A673 (cell line): ENCODE results near the gene LRRK1. TPM values are rescaled to one million over a fixed set of nuclear protein-coding genes. Genes with fewer than 3 reads are reported as not detected.

Experiments
- BruUV-seq: library from RNA; stranded (reverse); fragments of 400-500 nt; replicated peaks from 2 replicates; lab custom pipeline; 2021; lab: Mats Ljungman, UMichigan
- CTCF ChIA-PET: fragments of 300-600 bp; sonication (Branson Sonifier 250); formaldehyde crosslinking; loops from one replicate; lab custom pipeline; 2022; ENCODE audit warnings: antibody characterized with exemption; lab: Charles Lee
- POLR2A ChIA-PET: fragments of 300-600 bp; sonication (Branson Sonifier 250); formaldehyde crosslinking; loops from one replicate; lab custom pipeline; 2022; ENCODE audit warnings: antibody characterized with exemption; ENCODE audit not compliant: low non-redundant PET; lab: Charles Lee
- DNase-seq: peaks from one replicate; pipeline ENCODE4 v3.0.0-alpha.2; 2015; ENCODE audit warnings: low spot score
- H3K27ac ChIP-seq: fragments of 200-600 bp; sonication (generic); 2 replicates; pipeline ENCODE4 v1.5.1; 2016; ENCODE audit warnings: mixed run types, low read depth, mild to moderate bottlenecking, mixed read lengths, antibody characterized with exemption, low read length; ENCODE audit not compliant: poor library complexity, severe bottlenecking
- H3K27me3 ChIP-seq: fragments of 200-600 bp; sonication (generic); replicated peaks from 2 replicates; pipeline ENCODE4 v1.6.1; 2017; ENCODE audit warnings: mixed run types, low read depth, mild to moderate bottlenecking, mixed read lengths, antibody characterized with exemption, low read length; ENCODE audit not compliant: insufficient read depth, poor library complexity
- H3K36me3 ChIP-seq: fragments of 200-600 bp; sonication (generic); 2 replicates; pipeline ENCODE4 v1.6.1; 2016; ENCODE audit warnings: mixed run types, mild to moderate bottlenecking, mixed read lengths, antibody characterized with exemption, low read length; ENCODE audit not compliant: insufficient read depth, poor library complexity, severe bottlenecking
- H3K4me1 ChIP-seq: fragments of 200-600 bp; sonication (generic); 2 replicates; pipeline ENCODE4 v1.6.1; 2017; ENCODE audit warnings: mixed run types, mild to moderate bottlenecking, mixed read lengths, antibody characterized with exemption, low read length; ENCODE audit not compliant: insufficient read depth, poor library complexity, severe bottlenecking
- H3K4me3 ChIP-seq: fragments of 200-600 bp; sonication (generic); 2 replicates; pipeline ENCODE4 v1.5.1; 2016; ENCODE audit warnings: low read depth, mixed run types, mild to moderate bottlenecking, mixed read lengths, low read length; ENCODE audit not compliant: poor library complexity, severe bottlenecking
- H3K9me3 ChIP-seq: fragments of 200-600 bp; sonication (generic); 2 replicates; pipeline ENCODE4 v1.6.1; 2016; ENCODE audit warnings: mixed run types, low read depth, mild to moderate bottlenecking, mixed read lengths, antibody characterized with exemption, low read length; ENCODE audit not compliant: poor library complexity, severe bottlenecking
- EZH2 ChIP-seq: fragments of 200-600 bp; sonication (generic); IDR thresholded peaks from 2 replicates; pipeline ENCODE4 v1.6.1; 2017; ENCODE audit warnings: borderline replicate concordance, low read depth, mild to moderate bottlenecking, mixed read lengths, antibody characterized with exemption, low read length; ENCODE audit not compliant: poor library complexity, severe bottlenecking
- intact Hi-C: fragments of 100-400 bp; cut with micrococcal nuclease; formaldehyde crosslinking; loops from one replicate; pipeline ENCODE4 v1.10.0; 2022; ENCODE audit not compliant: unreplicated experiment
- total RNA-seq: library from RNA; stranded (reverse); gene quantifications from 2 replicates; pipeline ENCODE4 v1.2.3, GENCODE V29; 2021
- TF ChIP-seq, protein P1 (sequence below): fragments of 300-800, 200-600 bp; sonication (generic); conservative IDR thresholded peaks from 2 replicates; pipeline ENCODE4 v1.5.1; 2017; ENCODE audit warnings: low read depth, mild to moderate bottlenecking, antibody characterized with exemption, low read length, moderate library complexity, mixed read lengths

Gene LRRK1
- total RNA-seq, 1 experiment from 2014 or later = 7.7 TPM

DNA sequence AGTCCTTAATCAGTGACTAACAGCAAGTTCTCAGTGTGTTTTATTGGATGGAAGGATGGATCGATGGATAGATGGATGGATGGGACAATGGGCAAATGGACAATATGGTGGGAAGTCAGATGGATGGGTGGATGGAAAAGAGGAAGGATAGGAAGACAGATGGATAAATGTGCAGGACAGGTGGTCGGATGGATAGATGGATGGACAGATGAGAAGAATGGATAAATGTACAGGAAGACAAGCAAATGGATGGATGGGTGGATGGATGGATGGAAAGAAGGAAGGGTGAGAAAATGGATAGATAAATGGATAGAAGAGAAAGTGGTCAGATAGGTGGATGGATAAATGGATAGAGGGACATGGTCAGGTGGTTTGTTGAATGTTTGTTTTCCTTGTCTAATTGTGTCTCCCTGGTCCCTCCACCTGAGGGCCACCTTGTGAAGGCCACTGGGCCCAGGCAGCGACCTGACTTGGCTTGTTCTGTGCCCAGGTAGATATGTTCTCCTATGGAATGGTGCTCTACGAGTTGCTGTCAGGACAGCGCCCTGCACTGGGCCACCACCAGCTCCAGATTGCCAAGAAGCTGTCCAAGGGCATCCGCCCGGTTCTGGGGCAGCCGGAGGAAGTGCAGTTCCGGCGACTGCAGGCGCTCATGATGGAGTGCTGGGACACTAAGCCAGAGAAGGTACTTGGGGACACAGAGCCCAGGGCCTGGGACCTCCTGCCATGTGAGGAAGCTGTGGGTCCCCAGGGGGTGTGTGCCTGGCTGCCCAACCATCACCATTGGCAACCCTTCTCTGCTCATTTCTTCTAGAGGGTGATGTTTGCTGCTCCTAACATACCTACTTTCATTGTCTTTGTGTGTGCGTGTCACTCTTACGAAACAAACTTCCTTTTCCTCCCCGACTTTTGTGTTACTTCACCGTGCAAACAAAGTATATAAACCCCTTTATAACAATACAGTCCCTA, 137.5 kb downstream of the LRRK1 start:
- no TSS peak for BruUV-seq
- DNase-seq = no peak
- POLR2A ChIA-PET = no interaction called here
- CTCF ChIA-PET = interaction anchor here (0.6 kb wide), 1 partner anchor 18 kb away, joined by 3 read pairs; no protein-coding TSS in a partner anchor
- H3K36me3 ChIP-seq = no peaks in the 10 kb centered on the region
- no peaks in the 10 kb centered on the region for H3K27me3 ChIP-seq
- TF ChIP-seq, protein P1, sequence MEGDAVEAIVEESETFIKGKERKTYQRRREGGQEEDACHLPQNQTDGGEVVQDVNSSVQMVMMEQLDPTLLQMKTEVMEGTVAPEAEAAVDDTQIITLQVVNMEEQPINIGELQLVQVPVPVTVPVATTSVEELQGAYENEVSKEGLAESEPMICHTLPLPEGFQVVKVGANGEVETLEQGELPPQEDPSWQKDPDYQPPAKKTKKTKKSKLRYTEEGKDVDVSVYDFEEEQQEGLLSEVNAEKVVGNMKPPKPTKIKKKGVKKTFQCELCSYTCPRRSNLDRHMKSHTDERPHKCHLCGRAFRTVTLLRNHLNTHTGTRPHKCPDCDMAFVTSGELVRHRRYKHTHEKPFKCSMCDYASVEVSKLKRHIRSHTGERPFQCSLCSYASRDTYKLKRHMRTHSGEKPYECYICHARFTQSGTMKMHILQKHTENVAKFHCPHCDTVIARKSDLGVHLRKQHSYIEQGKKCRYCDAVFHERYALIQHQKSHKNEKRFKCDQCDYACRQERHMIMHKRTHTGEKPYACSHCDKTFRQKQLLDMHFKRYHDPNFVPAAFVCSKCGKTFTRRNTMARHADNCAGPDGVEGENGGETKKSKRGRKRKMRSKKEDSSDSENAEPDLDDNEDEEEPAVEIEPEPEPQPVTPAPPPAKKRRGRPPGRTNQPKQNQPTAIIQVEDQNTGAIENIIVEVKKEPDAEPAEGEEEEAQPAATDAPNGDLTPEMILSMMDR = no peak
- TF ChIP-seq EZH2 = no peak
- intact Hi-C loops = no loop called here
- H3K4me1 ChIP-seq = no peaks in the 10 kb centered on the region
- H3K4me3 ChIP-seq = no peak overlapping the region
- no peak overlapping the region for H3K27ac ChIP-seq
- H3K9me3 ChIP-seq = no peaks in the 10 kb centered on the region

- intact Hi-C loops = no loop called here
- Histone ChIP-seq H3K36me3 (no peaks in the 10 kb centered on the region), H3K9me3 (no peaks in the 10 kb centered on the region), H3K27ac (no peak overlapping the region), H3K27me3 (no peaks in the 10 kb centered on the region), H3K4me1 (no peaks in the 10 kb centered on the region), H3K4me3 (no peak overlapping the region)
- no TSS peak for BruUV-seq
- no peak for DNase-seq
- TF ChIP-seq EZH2 = no peak
- TF ChIP-seq, protein P1 = no peak
- POLR2A ChIA-PET = no interaction called here
- CTCF ChIA-PET = no interaction called here
These were observed 138.8 kb downstream of the LRRK1 start for GRCh38 chr15:101057841-101058407.

DNA sequence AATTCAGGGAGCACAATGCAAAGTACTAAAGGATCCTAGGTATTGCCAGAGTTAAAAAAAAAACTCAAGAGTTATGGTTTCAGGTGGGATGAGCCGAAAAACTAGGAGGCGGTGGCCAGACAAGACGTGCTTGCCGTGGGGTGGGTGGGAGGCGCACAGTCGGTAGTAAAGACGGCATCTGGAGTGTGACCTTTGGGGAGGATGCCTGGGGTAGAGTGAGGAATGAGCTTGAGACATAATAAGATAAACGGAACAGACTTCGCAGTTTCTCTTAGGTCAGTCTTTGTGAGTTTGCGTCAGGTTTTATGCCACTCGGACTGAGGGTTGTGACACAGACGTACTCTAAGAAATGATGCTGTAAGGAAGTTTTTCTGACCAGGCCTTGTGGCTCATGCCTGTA, 139.6 kb downstream of the LRRK1 start:
- H3K36me3 ChIP-seq = no peaks in the 10 kb centered on the region
- no peak for DNase-seq
- intact Hi-C loops = no loop called here
- H3K27ac ChIP-seq = no peak overlapping the region
- no peak overlapping the region for H3K4me3 ChIP-seq
- no peaks in the 10 kb centered on the region for H3K27me3 ChIP-seq
- H3K4me1 ChIP-seq = no peaks in the 10 kb centered on the region
- H3K9me3 ChIP-seq = no peaks in the 10 kb centered on the region
- TF ChIP-seq, protein P1 = no peak
- TF ChIP-seq EZH2 = no peak
- CTCF ChIA-PET = no interaction called here
- BruUV-seq = no TSS peak
- POLR2A ChIA-PET = no interaction called here
